ENCODE measurements around the gene NOS1AP.

Gene NOS1AP

GRCh38 chr1:162187687-162188276 is 118.3 kb downstream of the NOS1AP start:
- ChIA-PET CTCF (no interaction called here), POLR2A (no interaction called here)
- no peak for DNase-seq (ENCODE audit: extremely low spot score)
- TF ChIP-seq CTCF (IDR thresholded peaks at IDR 0.05; ENCODE audit: control extremely low read depth, extremely low read depth, low read depth, missing control alignments), result no peak

GRCh38 chr1:162189345-162189744 is 119.9 kb downstream of the NOS1AP start:
- no peak for TF ChIP-seq CTCF (IDR thresholded peaks at IDR 0.05; ENCODE audit: control extremely low read depth, extremely low read depth, low read depth, missing control alignments)
- POLR2A ChIA-PET, result no interaction called here
- DNase-seq (ENCODE audit: extremely low spot score), result no peak
- CTCF ChIA-PET, result no interaction called here

- no peak for TF ChIP-seq CTCF (IDR thresholded peaks at IDR 0.05; ENCODE audit: control extremely low read depth, extremely low read depth, low read depth, missing control alignments)
- no peak for DNase-seq (ENCODE audit: extremely low spot score)
- POLR2A ChIA-PET, result no interaction called here
- CTCF ChIA-PET, result interaction anchor here (1.2 kb wide), 1 partner anchor 25 kb away, joined by 3 read pairs; no protein-coding TSS in a partner anchor
Measured at GRCh38 chr1:162191396-162192305, 122.2 kb downstream of the NOS1AP start.

GRCh38 chr1:162192306-162192678 is 122.8 kb downstream of the NOS1AP start:
- POLR2A ChIA-PET, result no interaction called here
- TF ChIP-seq CTCF (IDR thresholded peaks at IDR 0.05; ENCODE audit: control extremely low read depth, extremely low read depth, low read depth, missing control alignments), result no peak
- CTCF ChIA-PET, result interaction anchor here (1.2 to 1.8 kb wide), 2 partner anchors 13 to 96 kb away, joined by 3 to 7 read pairs; no protein-coding TSS in a partner anchor
- no peak for DNase-seq (ENCODE audit: extremely low spot score)

GRCh38 chr1:162192763-162193162 is 123.3 kb downstream of the NOS1AP start:
- POLR2A ChIA-PET, result no interaction called here
- CTCF ChIA-PET, result interaction anchor here (1.2 to 1.8 kb wide), 2 partner anchors 13 to 96 kb away, joined by 3 to 7 read pairs; no protein-coding TSS in a partner anchor
- no peak for DNase-seq (ENCODE audit: extremely low spot score)
- no peak for TF ChIP-seq CTCF (IDR thresholded peaks at IDR 0.05; ENCODE audit: control extremely low read depth, extremely low read depth, low read depth, missing control alignments)

- no peak for TF ChIP-seq CTCF (IDR thresholded peaks at IDR 0.05; ENCODE audit: control extremely low read depth, extremely low read depth, low read depth, missing control alignments)
- CTCF ChIA-PET, result interaction anchor here (1.2 to 1.8 kb wide), 2 partner anchors 12 to 97 kb away, joined by 3 to 7 read pairs; no protein-coding TSS in a partner anchor
- DNase-seq (ENCODE audit: extremely low spot score), result no peak
- POLR2A ChIA-PET, result no interaction called here
Measured at GRCh38 chr1:162193221-162193620, 123.7 kb downstream of the NOS1AP start.
